ENCODE results near the gene ESYT2. TPM values are rescaled to one million over a fixed set of nuclear protein-coding genes. Genes with fewer than 3 reads are reported as not detected.
A peak's percentile ranks its signal among the peaks of the same experiment; 100 is the strongest.

The ESYT2 gene
- total RNA-seq, 2 donors from 2014 or later: 60.0 to 75.9 TPM

DNA sequence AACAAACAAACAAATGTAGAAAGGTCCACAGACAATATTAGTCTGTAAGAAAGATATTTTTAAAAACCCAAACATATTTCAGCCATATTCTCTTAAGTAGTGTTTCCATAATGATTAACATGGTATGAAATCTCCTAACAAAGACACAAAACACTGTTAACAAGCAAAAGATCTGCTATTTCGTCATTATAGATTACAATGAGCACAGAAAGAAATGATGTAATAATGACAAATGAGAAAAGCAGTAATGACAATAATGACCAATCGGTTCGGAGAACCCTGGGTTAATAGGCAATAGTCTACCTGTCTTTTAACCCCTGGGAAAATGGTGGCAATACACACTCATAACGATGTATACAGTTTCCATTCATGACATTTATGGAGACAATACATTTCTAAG is 85.2 kb downstream of the ESYT2 start:
- Histone ChIP-seq H3K9me3 (no peaks in the 10 kb centered on the region), H3K27ac (no peak overlapping the region), H3K4me1 (no peaks in the 10 kb centered on the region), H3K27me3 (no peaks in the 10 kb centered on the region), H3K4me3 (no peak overlapping the region), H3K36me3 (peaks cover 91% of the 10 kb centered on the region)
- TF ChIP-seq, protein P1, sequence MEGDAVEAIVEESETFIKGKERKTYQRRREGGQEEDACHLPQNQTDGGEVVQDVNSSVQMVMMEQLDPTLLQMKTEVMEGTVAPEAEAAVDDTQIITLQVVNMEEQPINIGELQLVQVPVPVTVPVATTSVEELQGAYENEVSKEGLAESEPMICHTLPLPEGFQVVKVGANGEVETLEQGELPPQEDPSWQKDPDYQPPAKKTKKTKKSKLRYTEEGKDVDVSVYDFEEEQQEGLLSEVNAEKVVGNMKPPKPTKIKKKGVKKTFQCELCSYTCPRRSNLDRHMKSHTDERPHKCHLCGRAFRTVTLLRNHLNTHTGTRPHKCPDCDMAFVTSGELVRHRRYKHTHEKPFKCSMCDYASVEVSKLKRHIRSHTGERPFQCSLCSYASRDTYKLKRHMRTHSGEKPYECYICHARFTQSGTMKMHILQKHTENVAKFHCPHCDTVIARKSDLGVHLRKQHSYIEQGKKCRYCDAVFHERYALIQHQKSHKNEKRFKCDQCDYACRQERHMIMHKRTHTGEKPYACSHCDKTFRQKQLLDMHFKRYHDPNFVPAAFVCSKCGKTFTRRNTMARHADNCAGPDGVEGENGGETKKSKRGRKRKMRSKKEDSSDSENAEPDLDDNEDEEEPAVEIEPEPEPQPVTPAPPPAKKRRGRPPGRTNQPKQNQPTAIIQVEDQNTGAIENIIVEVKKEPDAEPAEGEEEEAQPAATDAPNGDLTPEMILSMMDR (IDR thresholded peaks at IDR 0.05): no peak
- no peak for DNase-seq (ENCODE audit: low spot score)

DNA sequence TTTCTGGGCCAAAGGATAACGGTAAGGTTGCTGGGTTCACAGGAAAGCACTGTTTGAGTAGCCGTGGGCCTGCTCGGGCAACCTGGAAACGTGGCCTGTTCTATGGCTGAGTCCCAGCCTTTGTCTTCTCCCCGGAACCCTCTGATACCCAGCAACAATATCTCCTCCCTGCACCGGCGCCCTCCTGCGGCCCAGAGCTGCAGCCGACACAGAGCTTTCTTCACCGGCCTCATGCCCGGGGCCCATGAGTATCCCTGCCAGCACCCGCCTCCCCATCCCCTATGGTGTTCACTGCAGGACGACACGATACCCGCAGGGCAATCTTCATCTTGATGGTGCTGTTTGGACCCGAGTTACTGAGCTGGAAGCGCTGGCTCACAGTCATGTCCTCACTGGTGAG is 86.1 kb downstream of the ESYT2 start:
- TF ChIP-seq, protein P1 (IDR thresholded peaks at IDR 0.05): no peak
- no peak overlapping the region for H3K4me3 ChIP-seq
- H3K36me3 ChIP-seq: peaks cover 95% of the 10 kb centered on the region
- H3K27me3 ChIP-seq: no peaks in the 10 kb centered on the region
- H3K9me3 ChIP-seq: no peaks in the 10 kb centered on the region
- H3K27ac ChIP-seq: no peak overlapping the region
- no peaks in the 10 kb centered on the region for H3K4me1 ChIP-seq
- DNase-seq (ENCODE audit: low spot score): no peak

DNA sequence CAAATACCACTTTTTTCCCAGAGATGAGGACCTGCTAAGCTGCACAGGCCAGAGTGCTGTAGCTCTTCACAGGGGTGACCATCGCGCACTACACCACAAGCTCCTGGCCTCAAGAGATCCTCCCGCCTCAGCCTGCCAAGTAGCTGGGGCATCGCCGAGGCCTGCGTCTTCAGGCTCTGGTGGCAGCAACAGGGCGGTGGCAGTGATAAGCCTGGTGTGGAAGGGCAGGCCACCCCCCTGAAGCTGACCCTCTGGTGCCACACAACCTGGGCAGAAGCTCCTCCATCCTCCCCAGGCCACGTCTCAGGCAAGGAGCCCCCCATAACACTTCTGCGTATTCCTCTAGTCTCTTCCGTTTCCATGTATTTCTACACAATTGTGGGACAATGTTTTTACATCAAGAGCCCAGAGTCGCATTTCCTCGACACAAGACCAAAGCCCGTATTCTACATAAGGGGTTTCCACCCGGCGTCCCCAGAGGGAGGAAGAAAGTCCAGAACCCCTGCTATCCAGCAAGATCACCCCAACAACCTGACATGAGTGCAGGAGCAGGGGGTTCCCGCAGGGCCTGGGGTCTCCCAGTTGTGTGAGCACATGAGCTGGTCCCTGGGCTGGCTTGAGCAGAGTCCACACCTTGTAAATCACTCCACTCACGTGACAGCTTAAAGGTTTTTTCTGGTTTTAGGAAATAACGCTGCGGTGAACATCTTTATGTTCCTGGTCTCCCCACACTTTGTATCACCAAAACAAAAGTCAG is 87.1 kb downstream of the ESYT2 start:
- TF ChIP-seq, protein P1 (IDR thresholded peaks at IDR 0.05): no peak
- H3K27ac ChIP-seq: no peak overlapping the region
- H3K4me3 ChIP-seq: no peak overlapping the region
- H3K27me3 ChIP-seq: no peaks in the 10 kb centered on the region
- no peaks in the 10 kb centered on the region for H3K9me3 ChIP-seq
- no peaks in the 10 kb centered on the region for H3K4me1 ChIP-seq
- DNase-seq (ENCODE audit: low spot score): no peak
- H3K36me3 ChIP-seq: peaks cover 94% of the 10 kb centered on the region

DNA sequence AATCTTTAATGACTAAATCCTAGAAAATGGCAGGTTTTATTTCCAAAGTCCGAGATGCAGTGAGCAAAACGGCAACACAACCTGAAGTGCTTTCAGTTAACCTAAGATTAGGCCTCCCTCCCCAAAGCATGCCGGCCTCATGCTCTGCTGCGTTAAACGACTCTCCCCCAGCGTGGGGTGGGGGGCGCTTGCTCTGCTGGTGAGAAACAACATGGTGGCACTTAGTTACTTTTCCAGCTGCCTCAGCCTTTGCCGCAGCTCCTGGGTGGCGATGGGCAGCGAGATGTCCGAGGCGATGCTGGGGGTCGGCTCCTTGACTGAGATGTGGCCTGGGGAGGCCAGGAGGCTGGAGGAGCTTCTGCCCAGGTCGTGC is 88.0 kb downstream of the ESYT2 start:
- no peak for DNase-seq (ENCODE audit: low spot score)
- H3K27me3 ChIP-seq: no peaks in the 10 kb centered on the region
- H3K4me3 ChIP-seq: no peak overlapping the region
- peaks cover 94% of the 10 kb centered on the region for H3K36me3 ChIP-seq
- H3K4me1 ChIP-seq: no peaks in the 10 kb centered on the region
- TF ChIP-seq, protein P1 (IDR thresholded peaks at IDR 0.05): no peak
- H3K9me3 ChIP-seq: no peaks in the 10 kb centered on the region
- no peak overlapping the region for H3K27ac ChIP-seq

DNA sequence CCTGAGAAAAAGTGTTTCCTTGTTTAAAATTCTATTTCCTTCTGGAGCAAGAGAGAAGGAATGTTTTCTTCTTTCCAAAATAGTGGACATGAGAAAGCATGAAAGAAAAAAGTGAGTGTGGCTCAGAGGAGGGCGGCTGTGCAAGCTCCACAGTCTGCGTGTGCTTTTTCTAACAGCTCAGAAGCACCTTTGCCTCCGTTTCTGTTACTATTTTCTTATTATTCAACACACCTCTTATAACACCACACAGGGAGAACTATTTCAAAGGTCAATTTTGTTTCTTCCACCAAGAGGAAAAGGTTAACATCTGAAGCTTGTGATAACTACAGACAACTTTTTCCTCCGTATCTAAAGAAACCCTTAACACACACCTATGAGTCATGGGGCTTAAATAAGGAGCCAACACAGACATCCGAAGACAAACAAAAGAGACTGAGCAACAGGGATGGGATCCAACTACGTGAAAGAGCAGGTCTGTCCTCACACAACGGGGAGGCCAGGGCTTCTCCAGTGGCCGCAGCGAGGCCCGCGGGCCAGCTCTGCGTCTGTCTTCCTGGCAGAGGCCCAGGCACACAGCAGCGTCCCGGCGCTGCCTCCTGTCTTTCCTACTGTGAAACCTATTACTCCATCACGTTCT is 88.5 kb downstream of the ESYT2 start:
- H3K36me3 ChIP-seq: peaks cover 94% of the 10 kb centered on the region
- no peaks in the 10 kb centered on the region for H3K4me1 ChIP-seq
- no peaks in the 10 kb centered on the region for H3K9me3 ChIP-seq
- no peak overlapping the region for H3K4me3 ChIP-seq
- DNase-seq (ENCODE audit: low spot score): peak; percentile 68
- TF ChIP-seq, protein P1 (IDR thresholded peaks at IDR 0.05): no peak
- H3K27me3 ChIP-seq: no peaks in the 10 kb centered on the region
- no peak overlapping the region for H3K27ac ChIP-seq

Measured in right atrium auricular region (tissue), 2 donors.